Endothelial cell of umbilical vein (primary cell): Measurements from ENCODE around the gene ELL2. TPM values are rescaled to one million over a fixed set of nuclear protein-coding genes. Genes with fewer than 3 reads are reported as not detected.

Experiments
- BruUV-seq: library from RNA; stranded (reverse); fragments of 400-500 nt; replicated peaks from 2 replicates; lab custom pipeline; 2021; lab: Mats Ljungman, UMichigan
- CTCF ChIA-PET: fragments of 300-600, 350-600 bp; sonication (Branson Sonifier 250); formaldehyde crosslinking; loops from one replicate; lab custom pipeline; 2021; ENCODE audit warnings: antibody characterized with exemption, inconsistent platforms; lab: Charles Lee
- POLR2A ChIA-PET: fragments of 300-600, 350-600 bp; sonication (Branson Sonifier 250); formaldehyde crosslinking; loops from one replicate; lab custom pipeline; 2021; ENCODE audit warnings: antibody characterized with exemption, inconsistent platforms; lab: Charles Lee
- DNase-seq: peaks from one replicate; pipeline ENCODE4 v3.0.0-alpha.2; 2011; ENCODE audit warnings: low read depth, low spot score
- FAIRE-seq: peaks from 2 replicates; lab custom pipeline; 2011; peaks lifted over from hg19 to GRCh38; lab: Jason Lieb, UNC
- H2AFZ ChIP-seq: 2 replicates; pipeline ENCODE4 v1.6.0; 2012; ENCODE audit warnings: low read depth, low read length, control low read depth, inconsistent platforms
- H3K27ac ChIP-seq: 2 replicates; pipeline ENCODE4 v1.5.1; 2011; ENCODE audit warnings: low read depth, mild to moderate bottlenecking, control low read depth, low read length, moderate library complexity; ENCODE audit not compliant: insufficient read depth
- H3K27me3 ChIP-seq, 2 experiments: 2 replicates each; pipeline versions ENCODE4 v1.6.0 to v1.6.1; 2011; ENCODE audit warnings: low read length in 2 of 2, mixed read lengths in 1 of 2; ENCODE audit not compliant: control insufficient read depth in 2 of 2, insufficient read depth in 2 of 2
- H3K36me3 ChIP-seq, 2 experiments: 2 replicates in 1 of 2; 3 replicates in 1 of 2; pipeline ENCODE4 v1.5.1; 2011; ENCODE audit warnings: low read length in 2 of 2, mild to moderate bottlenecking in 1 of 2, moderate library complexity in 1 of 2; ENCODE audit not compliant: control insufficient read depth in 2 of 2, insufficient read depth in 2 of 2; ENCODE audit errors: extremely low read depth in 1 of 2
- H3K4me1 ChIP-seq: 3 replicates; pipeline ENCODE4 v1.5.1; 2011; ENCODE audit warnings: mild to moderate bottlenecking, low read length; ENCODE audit not compliant: control insufficient read depth, insufficient read depth; ENCODE audit errors: extremely low read depth
- H3K4me2 ChIP-seq: 2 replicates; pipeline ENCODE4 v1.6.1; 2011; ENCODE audit warnings: low read length, control low read depth, mixed read lengths; ENCODE audit not compliant: insufficient read depth
- H3K4me3 ChIP-seq, 3 experiments: fragments of 200-600 bp in 1 of 3; sonication (generic), shearing (Covaris generic) in 1 of 3; replicated peaks in 1 of 3; 2 replicates each; pipeline ENCODE4 v1.5.1; 2011 to 2016; ENCODE audit warnings: control low read depth in 3 of 3, low read length in 3 of 3, mild to moderate bottlenecking in 2 of 3, inconsistent platforms in 1 of 3, low read depth in 1 of 3, moderate library complexity in 1 of 3; ENCODE audit not compliant: insufficient read depth in 1 of 3
- H3K79me2 ChIP-seq: 2 replicates; pipeline ENCODE4 v1.6.0; 2012; ENCODE audit warnings: low read length, inconsistent platforms; ENCODE audit not compliant: control insufficient read depth, insufficient read depth
- H3K9ac ChIP-seq: replicated peaks from 2 replicates; pipeline ENCODE3; 2011; ENCODE audit warnings: low read length, control low read depth; ENCODE audit not compliant: insufficient read depth; ENCODE audit errors: extremely low read depth
- H3K9me1 ChIP-seq: replicated peaks from 3 replicates; pipeline ENCODE4 v1.6.0; 2011; ENCODE audit warnings: mild to moderate bottlenecking, low read length; ENCODE audit not compliant: control insufficient read depth, insufficient read depth; ENCODE audit errors: extremely low read depth
- H3K9me3 ChIP-seq: replicated peaks from 2 replicates; pipeline ENCODE4 v1.5.1; 2012; ENCODE audit warnings: low read length, inconsistent platforms; ENCODE audit not compliant: control insufficient read depth, insufficient read depth
- H4K20me1 ChIP-seq: replicated peaks from 2 replicates; pipeline ENCODE3; 2011; ENCODE audit warnings: mild to moderate bottlenecking, low read length; ENCODE audit not compliant: control insufficient read depth, insufficient read depth; ENCODE audit errors: extremely low read depth
- CTCF ChIP-seq, 2 donors: IDR thresholded peaks; 1 replicate in 1 of 2; 2 replicates in 1 of 2; pipeline ENCODE4 v1.5.1; 2011; ENCODE audit warnings: low read length in 2 of 2, mild to moderate bottlenecking in 2 of 2, moderate library complexity in 2 of 2, control low read depth in 1 of 2, inconsistent platforms in 1 of 2, low read depth in 1 of 2; ENCODE audit not compliant: insufficient read depth in 1 of 2; ENCODE audit errors: extremely low read depth in 1 of 2
- GATA2 ChIP-seq: IDR thresholded peaks from 2 replicates; pipeline ENCODE4 v1.7.0; 2011; ENCODE audit warnings: low read depth, mild to moderate bottlenecking, moderate library complexity, mixed read lengths, low read length; ENCODE audit not compliant: insufficient read length, insufficient read depth
- JUN ChIP-seq: IDR thresholded peaks from 2 replicates; pipeline ENCODE4 v1.6.1; 2011; ENCODE audit warnings: borderline replicate concordance, low read depth; ENCODE audit not compliant: insufficient read length, insufficient read depth
- MYC ChIP-seq: IDR thresholded peaks from one replicate; pipeline ENCODE4 v1.6.1; 2011; ENCODE audit warnings: mild to moderate bottlenecking, low read depth, low read length
- POLR2A ChIP-seq: IDR thresholded peaks from 2 replicates; pipeline ENCODE4 v1.6.1; 2012; ENCODE audit warnings: low read depth, mild to moderate bottlenecking, control low read depth, low read length
- dilution Hi-C: fragments of 300-500 bp; cut with MboI; formaldehyde crosslinking; loops from one replicate; pipeline ENCODE4 v1.15.0; 2019; ENCODE audit warnings: low sequenced_read_pairs; ENCODE audit not compliant: extremely low pct_ligation_motif_present
- intact Hi-C: fragments of 100-400 bp; cut with micrococcal nuclease; formaldehyde crosslinking; loops from one replicate; pipeline ENCODE4 v1.10.0; 2022
- polyA plus RNA-seq, 4 experiments: library from polyadenylated mRNA; depleted of rRNA in 3 of 4; stranded (reverse) in 3 of 4; unstranded in 1 of 4; fragments of >200 nt; gene quantifications; 2 replicates each; pipeline versions ENCODE4 v1.2.1 to v1.2.3, GENCODE V29; 2011 to 2012; ENCODE audit warnings: missing spikeins in 1 of 4
- total RNA-seq: library from RNA; stranded (reverse); gene quantifications from 2 replicates; pipeline ENCODE4 v1.2.3, GENCODE V29; 2021

The ELL2 gene
- total and polyA plus RNA-seq, 2 donors (not counting 3 experiments of a cell fraction or from before 2014, with no cell fraction given): 6.8 to 26.0 TPM

GRCh38 chr5:95966005-95966404 lies 4.4 kb upstream of the ELL2 start:
- no peaks in the 10 kb centered on the region for H3K9me3 ChIP-seq
- no peaks in the 10 kb centered on the region for H3K4me1 ChIP-seq
- no peak overlapping the region for H2AFZ ChIP-seq
- peaks cover under 1% of the 10 kb centered on the region for H3K79me2 ChIP-seq
- FAIRE-seq (no peak), DNase-seq (no peak)
- H3K27me3 ChIP-seq: no peaks in the 10 kb centered on the region
- H3K9ac ChIP-seq: no peak overlapping the region
- no peak overlapping the region for H3K4me3 ChIP-seq
- no peaks in the 10 kb centered on the region for H3K36me3 ChIP-seq
- H3K27ac ChIP-seq: no peak overlapping the region
- ChIA-PET CTCF (interaction anchor here (1.1 kb wide), 1 partner anchor 129 kb away, joined by 4 read pairs; no protein-coding TSS in a partner anchor), POLR2A (no interaction called here)
- no peak overlapping the region for H3K4me2 ChIP-seq
- intact Hi-C loops (no loop called here), dilution Hi-C loops (loop anchor here (25.0 kb wide), 1 partner anchor 371 kb away; no protein-coding TSS in a partner anchor)
- TF ChIP-seq GATA2: no peak
- TF ChIP-seq JUN: no peak
- no peak for TF ChIP-seq MYC
- no peak for TF ChIP-seq POLR2A
- TF ChIP-seq CTCF (IDR thresholded peaks at IDR 0.05; ENCODE audit: extremely low read depth in 1 of 2, insufficient read depth in 1 of 2, low read depth in 1 of 2, low read length in 2 of 2): no peak
- H3K9me1 ChIP-seq: no peaks in the 10 kb centered on the region
- no TSS peak for BruUV-seq
- H4K20me1 ChIP-seq: no peaks in the 10 kb centered on the region
